ENCODE results near the gene RBP4. TPM values are rescaled to one million over a fixed set of nuclear protein-coding genes. Genes with fewer than 3 reads are reported as not detected.

The RBP4 gene
- total RNA-seq, 1 experiment from 2014 or later = 2.2 TPM

GRCh38 chr10:93622942-93623341 is 21.9 kb upstream of the RBP4 start:
- H3K9me3 Mint-ChIP-seq = no peaks in the 10 kb centered on the region
- ChIA-PET CTCF (no interaction called here), POLR2A (no interaction called here)
- H3K36me3 Mint-ChIP-seq = no peaks in the 10 kb centered on the region
- no peaks in the 10 kb centered on the region for H3K4me1 Mint-ChIP-seq
- H3K4me3 Mint-ChIP-seq = no peak overlapping the region
- H3K27me3 Mint-ChIP-seq (ENCODE audit: low read depth) = peaks cover 13% of the 10 kb centered on the region; the same call in 1 of the 2 replicates
- ATAC-seq = no peak
- no peak for DNase-seq (ENCODE audit: low spot score)
- TF ChIP-seq NFYB (CRISPR knock-in tag; conservative IDR thresholded peaks at IDR 0.05; ENCODE audit: low read depth) = no peak
- TF ChIP-seq CREM (CRISPR knock-in tag; IDR thresholded peaks at IDR 0.05) = no peak
- no peak for TF ChIP-seq NFATC4 (CRISPR knock-in tag; IDR thresholded peaks at IDR 0.05)
- TF ChIP-seq ZNF532 (CRISPR knock-in tag; IDR thresholded peaks at IDR 0.05; ENCODE audit: borderline replicate concordance) = no peak
- no peak for TF ChIP-seq ZBTB21 (CRISPR knock-in tag; IDR thresholded peaks at IDR 0.05; ENCODE audit: borderline replicate concordance)
- TF ChIP-seq ZNF396 (CRISPR knock-in tag; IDR thresholded peaks at IDR 0.05; ENCODE audit: borderline replicate concordance) = no peak
- TF ChIP-seq SOX15 (CRISPR knock-in tag; IDR thresholded peaks at IDR 0.05) = no peak
- no peak for TF ChIP-seq PREB (CRISPR knock-in tag; IDR thresholded peaks at IDR 0.05; ENCODE audit: borderline replicate concordance)
- TF ChIP-seq IRF2 (CRISPR knock-in tag; IDR thresholded peaks at IDR 0.05; ENCODE audit: borderline replicate concordance, low read depth) = no peak
- TF ChIP-seq MLX (CRISPR knock-in tag; IDR thresholded peaks at IDR 0.05) = no peak
- no peak for TF ChIP-seq TEAD1 (CRISPR knock-in tag; IDR thresholded peaks at IDR 0.05)
- no peak for TF ChIP-seq ELF4 (CRISPR knock-in tag; IDR thresholded peaks at IDR 0.05; ENCODE audit: low read depth)
- no peak for TF ChIP-seq GTF2I (CRISPR knock-in tag; conservative IDR thresholded peaks at IDR 0.05)
- no peak for TF ChIP-seq PRRX2 (CRISPR knock-in tag; IDR thresholded peaks at IDR 0.05)
- no peak for TF ChIP-seq ESRRA (CRISPR knock-in tag; IDR thresholded peaks at IDR 0.05; ENCODE audit: borderline replicate concordance)
- no peak for TF ChIP-seq ZNF671 (CRISPR knock-in tag; IDR thresholded peaks at IDR 0.05)
- no peak for TF ChIP-seq PRDM15 (CRISPR knock-in tag; IDR thresholded peaks at IDR 0.05)
- TF ChIP-seq RORB (CRISPR knock-in tag; IDR thresholded peaks at IDR 0.05) = no peak
- TF ChIP-seq ATF3 (CRISPR knock-in tag; conservative IDR thresholded peaks at IDR 0.05) = no peak
- no peak for TF ChIP-seq CREB1 (CRISPR knock-in tag; IDR thresholded peaks at IDR 0.05)
- H3K27ac Mint-ChIP-seq = no peak overlapping the region
